Loucy (cell line): ENCODE results near the gene PLXNA3.

ENCODE experiments used
- H2AFZ ChIP-seq: fragments of 200-600 bp; sonication (generic); 2 replicates; pipeline ENCODE4 v1.6.0; 2016; ENCODE audit warnings: antibody characterized with exemption, mild to moderate bottlenecking, low read length, moderate library complexity
- H3F3A ChIP-seq: fragments of 200-600 bp; 2 replicates; pipeline ENCODE4 v1.6.0; 2016; ENCODE audit warnings: antibody characterized with exemption, low read depth, mild to moderate bottlenecking
- H3K27me3 ChIP-seq: fragments of 200-600 bp; sonication (generic); 2 replicates; pipeline ENCODE4 v1.6.1; 2014; ENCODE audit warnings: low read length, mild to moderate bottlenecking; ENCODE audit not compliant: insufficient read depth, poor library complexity, severe bottlenecking
- H3K36me3 ChIP-seq: fragments of 200-600 bp; sonication (generic); 2 replicates; pipeline ENCODE4 v1.6.1; 2016; ENCODE audit warnings: low read length; ENCODE audit not compliant: insufficient read depth
- H3K4me1 ChIP-seq: fragments of 200-600 bp; sonication (generic); 2 replicates; pipeline ENCODE4 v1.5.1; 2014; ENCODE audit warnings: low read length, mild to moderate bottlenecking; ENCODE audit not compliant: insufficient read depth, poor library complexity, severe bottlenecking
- H3K4me2 ChIP-seq: fragments of 200-600 bp; sonication (generic); 2 replicates; pipeline ENCODE4 v1.6.0; 2014; ENCODE audit warnings: antibody characterized with exemption, low read length, low read depth, mild to moderate bottlenecking; ENCODE audit not compliant: poor library complexity, severe bottlenecking
- H3K4me3 ChIP-seq: fragments of 200-600 bp; sonication (generic); 2 replicates; pipeline ENCODE4 v1.5.1; 2014; ENCODE audit warnings: low read length, mild to moderate bottlenecking, mixed read lengths; ENCODE audit not compliant: poor library complexity, severe bottlenecking
- H3K79me2 ChIP-seq: fragments of 200-600 bp; sonication (generic); 2 replicates; pipeline ENCODE4 v1.6.1; 2014; ENCODE audit warnings: low read length; ENCODE audit not compliant: insufficient read depth
- H3K9ac ChIP-seq: fragments of 200-600 bp; sonication (generic); 2 replicates; pipeline ENCODE4 v1.6.0; 2014; ENCODE audit warnings: mild to moderate bottlenecking, low read depth, low read length, moderate library complexity; ENCODE audit not compliant: poor library complexity, severe bottlenecking
- H3K9me2 ChIP-seq: fragments of 200-600 bp; sonication (generic); replicated peaks from 2 replicates; pipeline ENCODE4 v1.6.1; 2016; ENCODE audit warnings: low read depth, low read length, mixed read lengths
- H3K9me3 ChIP-seq: fragments of 200-600 bp; sonication (generic); 2 replicates; pipeline ENCODE4 v1.6.1; 2014; ENCODE audit warnings: mild to moderate bottlenecking, antibody characterized with exemption, low read length, low read depth; ENCODE audit not compliant: insufficient read depth
- H4K20me1 ChIP-seq: fragments of 200-600 bp; sonication (generic); 2 replicates; pipeline ENCODE4 v1.6.0; 2014; ENCODE audit warnings: antibody characterized with exemption, low read length, mild to moderate bottlenecking; ENCODE audit not compliant: insufficient read depth, poor library complexity, severe bottlenecking
- CTCF ChIP-seq: fragments of 200-600 bp; sonication (generic); conservative IDR thresholded peaks from 2 replicates; pipeline ENCODE4 v1.5.1; 2014; ENCODE audit warnings: mild to moderate bottlenecking, antibody characterized with exemption, low read length
- EZH2phosphoT487 ChIP-seq: fragments of 200-600 bp; IDR thresholded peaks from 2 replicates; pipeline ENCODE4 v1.6.1; 2018; ENCODE audit warnings: antibody characterized with exemption, mild to moderate bottlenecking, moderate library complexity, borderline replicate concordance

PLXNA3 gene

GRCh38 chrX:154419189-154419588 lies 38.9 kb upstream of the PLXNA3 start:
- Histone ChIP-seq H3K9ac (no peak overlapping the region), H3F3A (no peaks in the 10 kb centered on the region), H3K9me2 (no peaks in the 10 kb centered on the region), H3K4me3 (no peak overlapping the region), H4K20me1 (no peaks in the 10 kb centered on the region), H3K36me3 (no peaks in the 10 kb centered on the region), H3K27me3 (no peaks in the 10 kb centered on the region), H3K79me2 (no peaks in the 10 kb centered on the region), H3K9me3 (no peaks in the 10 kb centered on the region), H3K4me1 (no peaks in the 10 kb centered on the region), H2AFZ (no peak overlapping the region), H3K4me2 (no peak overlapping the region)
- TF ChIP-seq CTCF = no peak
- no peak for TF ChIP-seq EZH2phosphoT487

- H3K9me3 ChIP-seq = no peaks in the 10 kb centered on the region
- H3K9ac ChIP-seq = no peak overlapping the region
- H3K27me3 ChIP-seq = no peaks in the 10 kb centered on the region
- H3K4me3 ChIP-seq = no peak overlapping the region
- no peaks in the 10 kb centered on the region for H3K4me1 ChIP-seq
- H3K4me2 ChIP-seq = no peak overlapping the region
- H3K79me2 ChIP-seq = no peaks in the 10 kb centered on the region
- H3K36me3 ChIP-seq = no peaks in the 10 kb centered on the region
- H3K9me2 ChIP-seq = no peaks in the 10 kb centered on the region
- no peaks in the 10 kb centered on the region for H4K20me1 ChIP-seq
- no peaks in the 10 kb centered on the region for H3F3A ChIP-seq
- no peak for TF ChIP-seq EZH2phosphoT487
- no peak for TF ChIP-seq CTCF
- H2AFZ ChIP-seq = no peak overlapping the region
Observed at GRCh38 chrX:154419688-154420401, 38.2 kb upstream of the PLXNA3 start.

GRCh38 chrX:154420402-154420756 lies 37.7 kb upstream of the PLXNA3 start:
- H4K20me1 ChIP-seq = no peaks in the 10 kb centered on the region
- no peak overlapping the region for H3K9ac ChIP-seq
- H3K79me2 ChIP-seq = no peaks in the 10 kb centered on the region
- TF ChIP-seq EZH2phosphoT487 = no peak
- no peak for TF ChIP-seq CTCF
- H3K4me3 ChIP-seq = no peak overlapping the region
- H3K9me3 ChIP-seq = no peaks in the 10 kb centered on the region
- no peaks in the 10 kb centered on the region for H3K36me3 ChIP-seq
- no peak overlapping the region for H3K4me2 ChIP-seq
- H3K9me2 ChIP-seq = no peaks in the 10 kb centered on the region
- H3K4me1 ChIP-seq = no peaks in the 10 kb centered on the region
- no peaks in the 10 kb centered on the region for H3K27me3 ChIP-seq
- H3F3A ChIP-seq = no peaks in the 10 kb centered on the region
- no peak overlapping the region for H2AFZ ChIP-seq
